ENCODE data around the gene SCAPER. TPM values are rescaled to one million over a fixed set of nuclear protein-coding genes. Genes with fewer than 3 reads are reported as not detected.
"Not testable (repeated sequence)": the region's sequence is repeated elsewhere in the genome, so short reads cannot be mapped to it uniquely, and the experiment has no call there.

SCAPER gene
- total and polyA plus RNA-seq, 12 donors, result 6.9 to 48.1 (median 39.5) TPM

- WGBS, 2 donors, result 96% methylated on average over 2 of the region's 2 CpGs
- H3K4me1 ChIP-seq, result no peaks in the 10 kb centered on the region
- DNase-seq (no peak), ATAC-seq (no peak)
- no peak overlapping the region for H3K4me3 ChIP-seq
- H3K27me3 ChIP-seq, result no peaks in the 10 kb centered on the region
- H3K27ac ChIP-seq, result no peak overlapping the region
- peaks cover 0 to 4% (median 0%) of the 10 kb centered on the region in 11 donors for H3K9me3 ChIP-seq
- intact Hi-C loops (cut with DNase I), result no loop called here
- peaks cover 0 to 35% (median 5%) of the 10 kb centered on the region in 9 donors for H3K36me3 ChIP-seq
- no peak for TF ChIP-seq CTCF (IDR thresholded peaks at IDR 0.05)
Measured at GRCh38 chr15:76885212-76885611, 19.9 kb downstream of the SCAPER start.

GRCh38 chr15:76875911-76876310 lies 29.2 kb downstream of the SCAPER start:
- H3K4me1 ChIP-seq, result no peaks in the 10 kb centered on the region
- WGBS, 2 donors, result 96 to 97% methylated on average over 26 of the region's 26 CpGs

GRCh38 chr15:76873066-76873465 lies 32.1 kb downstream of the SCAPER start:
- intact Hi-C loops (cut with DNase I); H3K27ac ChIP-seq; H3K4me1 ChIP-seq; H3K27me3 ChIP-seq; H3K4me3 ChIP-seq; ATAC-seq; H3K9me3 ChIP-seq; DNase-seq: not testable (repeated sequence)
- H3K36me3 ChIP-seq, result peaks cover 0 to 44% (median 0%) of the 10 kb centered on the region in 9 donors
- 89 to 90% methylated on average over 2 of the region's 2 CpGs for WGBS, 2 donors

More at GRCh38 chr15:76875911-76876310, 29.2 kb downstream of the SCAPER start:
- Histone ChIP-seq H3K36me3 (peaks cover 0 to 55% (median 0%) of the 10 kb centered on the region in 9 donors), H3K27me3 (no peaks in the 10 kb centered on the region), H3K9me3 (no peaks in the 10 kb centered on the region), H3K4me3 (no peak overlapping the region), H3K27ac (no peak overlapping the region)
- intact Hi-C loops (cut with DNase I), result no loop called here
- ATAC-seq, result peak in 1 of 8 donors; percentile 55
- DNase-seq, result peak in 1 of 2 donors; percentile 12
- TF ChIP-seq CTCF (IDR thresholded peaks at IDR 0.05), result no peak

GRCh38 chr15:76871930-76872329 lies 33.2 kb downstream of the SCAPER start:
- H3K27me3 ChIP-seq, result no peaks in the 10 kb centered on the region
- peaks cover 0 to 14% (median 10%) of the 10 kb centered on the region in 9 donors for H3K4me1 ChIP-seq
- no peak overlapping the region for H3K4me3 ChIP-seq
- TF ChIP-seq CTCF (IDR thresholded peaks at IDR 0.05), result no peak
- peaks cover 0 to 34% (median 0%) of the 10 kb centered on the region in 9 donors for H3K36me3 ChIP-seq
- H3K27ac ChIP-seq, result no peak overlapping the region
- no peaks in the 10 kb centered on the region for H3K9me3 ChIP-seq
- ATAC-seq (no peak), DNase-seq (no peak)
- WGBS, 2 donors, result 92 to 96% methylated on average over 2 of the region's 2 CpGs
- intact Hi-C loops (cut with DNase I), result no loop called here

GRCh38 chr15:76868740-76869139 lies 36.4 kb downstream of the SCAPER start:
- Histone ChIP-seq H3K4me1 (peaks cover 0 to 43% (median 23%) of the 10 kb centered on the region in 9 donors), H3K9me3 (no peaks in the 10 kb centered on the region), H3K27ac (peak overlapping the region in 1 of 10 donors; percentile 15), H3K4me3 (no peak overlapping the region), H3K36me3 (peaks cover 0 to 9% (median 0%) of the 10 kb centered on the region in 9 donors), H3K27me3 (no peaks in the 10 kb centered on the region)
- DNase-seq, result no peak
- TF ChIP-seq CTCF (IDR thresholded peaks at IDR 0.05), result no peak
- intact Hi-C loops (cut with DNase I), result loop anchor here in 5 of 10 donors (5.0 to 10.0 kb wide), 4 partner anchors 634 to 684 kb away; no protein-coding TSS in a partner anchor
- ATAC-seq, result peak in 6 of 8 donors; percentile 49 to 79 (median 58)

Measured in heart right ventricle (tissue), 16 donors.